Kidney epithelial cell (primary cell): ENCODE results near the gene CCDC85C. TPM values are rescaled to one million over a fixed set of nuclear protein-coding genes. Genes with fewer than 3 reads are reported as not detected.

ENCODE experiments used
- DNase-seq: peaks from one replicate; pipeline ENCODE4 v3.0.0-alpha.2; 2010; ENCODE audit warnings: low read depth
- H3K27me3 ChIP-seq: 2 replicates; pipeline ENCODE4 v1.6.0; 2011; ENCODE audit warnings: low read length; ENCODE audit not compliant: control insufficient read depth, insufficient read depth
- H3K36me3 ChIP-seq: 2 replicates; pipeline ENCODE4 v1.5.1; 2011; ENCODE audit warnings: low read length; ENCODE audit not compliant: control insufficient read depth, insufficient read depth
- H3K4me3 ChIP-seq: 2 replicates; pipeline ENCODE4 v1.5.1; 2011; ENCODE audit warnings: low read depth, mild to moderate bottlenecking, control low read depth, low read length
- total RNA-seq: library from RNA; depleted of rRNA; stranded (reverse); fragments of >200 nt; gene quantifications from 2 replicates; pipeline ENCODE4 v1.2.3, GENCODE V29; 2015
- TF ChIP-seq, protein P1 (sequence below): IDR thresholded peaks from 2 replicates; pipeline ENCODE4 v1.5.1; 2011; ENCODE audit warnings: mild to moderate bottlenecking, moderate library complexity, low read length, control low read depth, inconsistent platforms; ENCODE audit not compliant: insufficient read depth, poor library complexity, severe bottlenecking

CCDC85C gene
- total RNA-seq, 1 donor from 2014 or later: 32.4 TPM

DNA sequence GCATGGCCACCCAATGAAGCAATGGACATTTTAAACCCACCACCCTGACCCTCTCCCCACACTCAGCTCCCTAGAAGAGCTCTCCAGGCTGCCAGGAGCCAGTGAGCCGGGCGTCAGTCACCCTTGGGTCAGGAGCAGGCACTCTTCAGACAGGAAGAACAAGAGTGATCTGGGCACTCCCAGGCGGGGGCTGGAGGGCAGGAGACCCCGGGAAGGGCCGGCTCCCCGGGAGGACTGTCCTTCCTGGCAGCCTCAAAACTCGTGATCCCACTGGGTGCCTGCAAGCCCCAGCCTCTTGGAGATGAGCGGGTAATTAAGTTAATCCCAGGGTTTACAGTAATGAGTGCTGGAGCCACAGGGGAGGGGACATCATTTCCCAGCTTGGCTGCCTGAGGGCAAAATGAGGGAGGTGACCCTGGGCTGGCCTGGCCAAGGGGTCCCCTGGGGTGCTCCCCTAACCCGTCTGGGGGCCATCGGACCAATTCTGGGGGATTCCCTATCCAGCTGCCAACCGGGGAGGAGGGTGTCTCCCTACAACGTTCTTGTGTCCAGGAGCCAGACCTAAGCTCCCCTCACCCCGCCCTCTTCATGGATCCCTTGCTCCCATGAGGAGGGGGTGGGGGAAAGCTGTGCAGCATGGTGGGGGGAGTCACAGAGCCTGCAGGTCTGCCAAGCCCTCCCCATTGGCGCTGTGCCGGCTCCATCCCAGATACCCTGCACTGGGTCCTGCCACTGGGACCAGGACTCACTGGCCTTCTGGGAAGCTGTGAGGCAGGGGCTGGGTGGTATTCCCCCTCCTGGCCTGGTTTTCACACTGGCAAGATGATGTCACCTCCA lies 63.6 kb downstream of the CCDC85C start:
- Histone ChIP-seq H3K36me3 (no peaks in the 10 kb centered on the region), H3K4me3 (no peak overlapping the region), H3K27me3 (no peaks in the 10 kb centered on the region)
- TF ChIP-seq, protein P1, sequence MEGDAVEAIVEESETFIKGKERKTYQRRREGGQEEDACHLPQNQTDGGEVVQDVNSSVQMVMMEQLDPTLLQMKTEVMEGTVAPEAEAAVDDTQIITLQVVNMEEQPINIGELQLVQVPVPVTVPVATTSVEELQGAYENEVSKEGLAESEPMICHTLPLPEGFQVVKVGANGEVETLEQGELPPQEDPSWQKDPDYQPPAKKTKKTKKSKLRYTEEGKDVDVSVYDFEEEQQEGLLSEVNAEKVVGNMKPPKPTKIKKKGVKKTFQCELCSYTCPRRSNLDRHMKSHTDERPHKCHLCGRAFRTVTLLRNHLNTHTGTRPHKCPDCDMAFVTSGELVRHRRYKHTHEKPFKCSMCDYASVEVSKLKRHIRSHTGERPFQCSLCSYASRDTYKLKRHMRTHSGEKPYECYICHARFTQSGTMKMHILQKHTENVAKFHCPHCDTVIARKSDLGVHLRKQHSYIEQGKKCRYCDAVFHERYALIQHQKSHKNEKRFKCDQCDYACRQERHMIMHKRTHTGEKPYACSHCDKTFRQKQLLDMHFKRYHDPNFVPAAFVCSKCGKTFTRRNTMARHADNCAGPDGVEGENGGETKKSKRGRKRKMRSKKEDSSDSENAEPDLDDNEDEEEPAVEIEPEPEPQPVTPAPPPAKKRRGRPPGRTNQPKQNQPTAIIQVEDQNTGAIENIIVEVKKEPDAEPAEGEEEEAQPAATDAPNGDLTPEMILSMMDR: no peak
- no peak for DNase-seq

DNA sequence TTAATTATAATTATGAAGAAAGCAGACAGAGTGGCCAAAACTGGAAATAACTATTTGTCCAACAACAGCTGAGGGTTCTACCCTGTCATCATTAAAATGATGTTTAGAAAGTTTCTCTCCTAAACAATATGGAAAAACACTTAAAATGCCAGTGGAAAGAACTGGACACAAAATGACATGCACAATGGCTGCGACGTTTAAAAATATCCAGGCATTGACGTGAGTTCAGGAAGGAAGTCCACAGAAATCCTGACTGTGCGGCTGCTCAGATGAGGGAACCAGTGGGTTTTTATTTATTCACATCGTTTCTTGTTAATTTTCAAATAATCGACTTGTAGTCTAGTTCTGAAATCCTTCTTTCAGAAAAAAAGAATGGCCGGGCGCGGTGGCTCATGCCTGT lies 64.5 kb downstream of the CCDC85C start:
- Histone ChIP-seq H3K27me3 (no peaks in the 10 kb centered on the region), H3K4me3 (no peak overlapping the region), H3K36me3 (no peaks in the 10 kb centered on the region)
- TF ChIP-seq, protein P1: no peak
- no peak for DNase-seq

DNA sequence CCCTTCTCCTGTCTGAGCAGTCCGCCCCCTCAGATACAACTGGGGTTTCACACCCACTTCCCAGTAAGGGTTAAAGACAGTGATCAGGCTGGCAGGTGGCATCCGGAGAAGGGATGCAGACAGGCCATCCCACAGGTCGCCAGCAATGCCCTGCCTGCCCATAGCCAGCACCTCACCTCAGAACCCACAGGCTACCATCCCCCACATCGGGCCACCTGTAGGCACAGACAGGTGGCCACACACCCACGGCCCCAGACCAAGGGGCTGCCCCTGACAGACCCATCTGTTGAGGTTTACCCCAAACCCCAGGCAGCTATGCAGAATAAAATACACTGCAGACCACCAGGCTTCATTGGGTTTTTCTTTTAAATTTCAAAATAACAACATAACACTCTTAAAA lies 65.3 kb downstream of the CCDC85C start:
- H3K27me3 ChIP-seq: no peaks in the 10 kb centered on the region
- no peaks in the 10 kb centered on the region for H3K36me3 ChIP-seq
- H3K4me3 ChIP-seq: no peak overlapping the region
- TF ChIP-seq, protein P1: no peak
- no peak for DNase-seq

DNA sequence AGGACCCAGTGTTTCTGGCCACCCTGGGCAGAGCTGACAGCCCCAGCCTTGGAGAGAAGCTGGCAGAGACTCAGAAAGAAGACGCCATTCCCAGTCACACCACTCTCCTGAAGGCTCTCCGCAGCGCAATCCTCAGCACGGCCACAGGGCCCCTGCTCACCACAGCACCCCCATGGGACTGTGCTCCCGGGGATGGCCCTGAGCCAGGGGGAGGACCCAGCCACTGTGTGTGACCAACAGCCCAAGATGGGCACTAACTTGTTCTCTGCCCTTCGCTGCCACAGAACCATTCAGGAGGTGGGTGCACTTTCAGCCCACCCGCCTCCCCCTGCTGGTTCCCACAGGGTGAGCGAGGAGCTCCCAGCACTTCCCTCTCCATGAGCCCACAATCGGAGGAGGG lies 65.7 kb downstream of the CCDC85C start:
- no peaks in the 10 kb centered on the region for H3K36me3 ChIP-seq
- H3K4me3 ChIP-seq: no peak overlapping the region
- TF ChIP-seq, protein P1: peak; percentile 42
- DNase-seq: no peak
- H3K27me3 ChIP-seq: no peaks in the 10 kb centered on the region

DNA sequence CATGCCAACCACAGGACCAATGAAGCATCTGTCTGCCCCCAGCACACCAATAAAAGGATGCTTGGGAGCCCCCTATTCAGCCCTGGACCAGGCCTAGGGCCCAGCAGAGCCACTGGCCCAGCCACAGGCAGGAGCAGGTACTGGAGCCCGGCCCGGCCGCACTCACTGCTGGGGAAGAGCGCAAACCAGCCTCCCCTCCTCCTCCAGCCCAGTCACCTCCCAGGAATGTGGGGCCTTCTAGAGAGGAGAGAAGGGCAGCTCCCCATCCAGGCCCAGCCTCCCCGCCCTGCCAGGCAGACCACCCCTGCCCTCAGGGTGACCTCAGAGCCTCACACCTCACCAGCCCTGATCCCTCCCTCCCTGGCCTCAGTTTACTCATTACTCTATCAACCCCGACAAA lies 66.6 kb downstream of the CCDC85C start:
- TF ChIP-seq, protein P1: no peak
- peak; percentile 55 for DNase-seq
- no peaks in the 10 kb centered on the region for H3K36me3 ChIP-seq

More for the DNA sequence above, 66.6 kb downstream of the CCDC85C start:
- H3K27me3 ChIP-seq: no peaks in the 10 kb centered on the region
- H3K4me3 ChIP-seq: no peak overlapping the region
